HTERT RPE-1 (cell line): ENCODE measurements around the gene TMEM247.
"Not testable (repeated sequence)": the region's sequence is repeated elsewhere in the genome, so short reads cannot be mapped to it uniquely, and the experiment has no call there.

ENCODE experiments used
- in situ Hi-C: fragments of 300-500 bp; cut with MboI; formaldehyde crosslinking; loops from 4 replicates; pipeline ENCODE4 v1.14.3; 2020; ENCODE audit warnings: low sequenced_read_pairs

The TMEM247 gene

DNA sequence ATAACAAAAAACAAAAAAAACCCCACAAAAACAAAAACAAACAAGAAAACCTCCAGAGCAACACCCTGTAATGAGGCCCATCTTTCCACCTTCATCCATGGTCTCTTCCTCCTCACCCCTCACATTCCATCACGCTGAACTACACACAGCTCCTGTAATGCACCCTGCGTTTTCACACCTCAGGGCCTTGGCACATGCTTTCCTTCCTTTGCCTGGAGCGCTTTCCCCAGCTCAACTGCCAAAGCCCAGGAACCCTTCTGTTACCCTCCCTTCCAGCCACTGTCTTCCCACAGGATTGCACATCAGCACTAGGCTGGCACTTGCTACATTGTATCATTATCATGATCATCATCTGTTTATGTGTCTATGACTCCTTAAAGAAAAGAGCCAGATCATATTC, 29.4 kb downstream of the TMEM247 start:
- in situ Hi-C loops = no loop called here

DNA sequence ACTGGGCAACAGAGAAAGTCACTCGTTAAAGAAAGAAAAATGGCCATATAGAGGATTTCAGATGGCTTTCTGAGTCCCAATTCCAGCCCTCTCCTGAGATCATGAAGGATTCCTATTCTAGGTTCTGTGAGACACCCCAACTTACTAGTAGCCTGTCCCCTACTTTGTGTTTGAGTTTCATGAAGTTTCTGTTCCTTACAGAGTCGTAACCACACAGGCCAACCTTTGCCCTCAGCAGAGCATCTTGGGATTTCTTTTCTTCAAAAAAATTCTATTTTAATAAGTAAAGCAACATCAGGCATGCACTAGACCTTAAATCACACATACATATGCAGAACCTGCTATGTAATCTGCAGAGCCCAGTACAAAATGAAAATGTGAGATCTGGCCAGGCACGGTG, 30.4 kb downstream of the TMEM247 start:
- in situ Hi-C loops = no loop called here

DNA sequence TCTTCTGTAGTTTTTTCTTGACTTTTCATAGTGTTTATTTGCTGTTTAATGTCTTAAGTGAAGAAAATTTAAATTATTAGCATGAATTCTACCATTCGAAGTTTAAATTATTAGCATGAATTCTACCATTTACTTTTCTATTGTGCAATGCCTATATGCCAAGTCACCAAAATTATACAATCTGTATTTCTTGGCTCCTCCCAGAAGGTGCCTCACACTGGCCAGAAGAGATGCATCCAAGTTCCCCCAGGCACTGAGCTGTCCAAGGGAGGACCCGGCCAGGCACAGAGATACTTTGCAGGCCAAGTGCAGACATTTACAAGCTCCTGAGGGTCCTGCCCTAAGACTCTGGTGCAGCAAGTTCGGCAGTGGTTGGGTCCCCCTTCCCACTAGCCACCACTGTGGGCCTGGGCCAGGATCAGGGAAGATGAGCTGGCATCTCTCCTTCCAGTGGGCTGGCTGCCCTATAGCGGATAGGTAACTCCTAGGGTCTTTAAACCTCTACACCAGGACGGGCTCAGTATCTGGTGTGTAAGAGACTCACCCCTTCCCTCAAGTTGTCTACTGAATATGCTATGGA, 31.3 kb downstream of the TMEM247 start:
- in situ Hi-C loops = no loop called here

DNA sequence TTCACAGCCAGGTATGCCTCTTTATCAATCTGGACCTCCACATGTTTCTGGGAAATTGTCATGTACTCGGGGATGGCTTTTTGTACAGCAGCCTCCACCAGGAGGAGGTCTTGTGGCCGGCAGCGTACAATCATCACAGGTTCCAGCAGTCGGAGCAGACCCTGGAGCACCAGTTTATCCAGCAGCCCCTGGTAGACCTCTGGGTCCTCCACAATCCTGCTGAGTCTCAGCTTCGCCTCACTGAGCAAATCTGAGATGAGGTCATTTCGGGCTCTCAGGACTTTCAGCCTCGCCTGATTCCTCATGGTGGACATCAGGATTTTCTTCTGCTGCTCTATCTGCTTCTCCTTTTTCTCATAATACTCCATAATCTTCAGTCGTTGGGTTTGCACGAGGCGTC, 32.8 kb downstream of the TMEM247 start:
- in situ Hi-C loops = no loop called here

DNA sequence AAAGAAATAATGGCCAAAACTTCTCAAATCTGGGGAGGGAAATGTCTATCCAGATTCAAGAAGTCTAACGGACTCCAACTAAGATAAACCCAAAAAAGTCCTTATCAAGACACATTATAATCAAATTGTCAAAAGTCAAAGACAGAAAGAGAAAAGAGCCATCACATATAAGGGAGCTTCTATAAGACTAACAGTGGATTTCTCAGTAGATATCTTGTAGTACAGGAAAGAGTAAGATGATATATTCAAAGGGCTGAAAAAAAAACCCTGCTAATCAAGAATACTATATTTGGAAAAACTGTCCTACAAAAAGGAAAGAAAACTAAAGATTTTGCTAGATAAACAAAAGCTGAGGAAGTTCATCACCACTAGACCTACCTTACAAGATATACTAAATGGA, 35.4 kb downstream of the TMEM247 start:
- in situ Hi-C loops = no loop called here

DNA sequence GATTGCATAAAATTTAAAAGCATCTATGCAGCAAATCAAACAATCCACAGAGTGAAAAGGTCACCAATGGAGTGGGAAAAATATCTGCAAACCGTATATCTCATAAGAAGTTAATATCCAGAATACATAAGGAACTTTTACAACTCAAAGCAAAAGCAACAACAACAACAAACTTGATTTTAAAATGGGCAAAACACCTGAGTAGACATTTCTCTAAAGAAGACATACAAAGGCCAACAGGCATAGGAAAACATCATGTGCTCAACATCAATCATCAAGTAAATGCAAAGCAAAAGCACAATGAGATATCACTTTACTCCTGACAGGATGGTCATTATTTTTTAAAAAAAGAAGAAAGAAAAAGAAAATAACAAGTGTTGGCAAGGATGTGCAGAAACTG, 38.1 kb downstream of the TMEM247 start:
- in situ Hi-C loops = no loop called here

DNA sequence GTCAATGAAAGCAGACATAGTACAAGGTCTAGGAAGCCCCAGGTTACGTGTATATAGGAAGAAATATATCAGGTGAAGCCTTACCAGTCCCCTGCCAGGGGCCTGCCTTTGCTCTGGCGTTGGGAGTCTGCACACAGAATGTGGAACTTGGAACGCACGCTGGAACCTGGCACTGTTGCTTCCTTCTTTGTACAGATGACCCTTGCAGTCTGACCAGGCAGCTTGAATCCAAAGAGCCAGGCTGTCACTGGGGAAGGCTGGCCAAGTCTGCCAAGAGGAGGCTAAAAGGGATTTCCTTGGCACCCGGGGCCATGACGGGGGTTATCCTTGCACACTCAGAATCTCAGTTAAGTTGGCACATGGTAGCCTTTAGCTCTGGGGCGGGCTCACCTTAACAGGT, 39.5 kb downstream of the TMEM247 start:
- in situ Hi-C loops = no loop called here

DNA sequence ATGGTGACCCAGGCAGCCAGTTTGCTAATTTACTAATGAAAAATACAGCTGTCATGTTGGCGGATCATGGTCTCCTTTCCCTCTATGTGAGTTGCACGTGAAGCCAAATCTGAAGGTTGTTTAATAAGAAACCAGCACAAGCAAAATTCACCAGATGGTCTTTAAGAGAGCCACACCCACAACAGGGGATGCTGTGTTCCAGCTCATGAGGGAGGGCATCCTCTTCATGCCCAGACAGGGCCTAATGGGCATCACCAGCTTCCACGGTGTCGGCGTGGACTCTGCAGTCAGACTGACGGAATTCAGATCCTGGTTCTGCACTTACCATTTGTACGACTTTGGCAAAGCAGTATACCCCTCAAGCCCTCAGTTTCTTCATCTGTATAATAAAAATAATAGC, 39.9 kb downstream of the TMEM247 start:
- in situ Hi-C loops = no loop called here

DNA sequence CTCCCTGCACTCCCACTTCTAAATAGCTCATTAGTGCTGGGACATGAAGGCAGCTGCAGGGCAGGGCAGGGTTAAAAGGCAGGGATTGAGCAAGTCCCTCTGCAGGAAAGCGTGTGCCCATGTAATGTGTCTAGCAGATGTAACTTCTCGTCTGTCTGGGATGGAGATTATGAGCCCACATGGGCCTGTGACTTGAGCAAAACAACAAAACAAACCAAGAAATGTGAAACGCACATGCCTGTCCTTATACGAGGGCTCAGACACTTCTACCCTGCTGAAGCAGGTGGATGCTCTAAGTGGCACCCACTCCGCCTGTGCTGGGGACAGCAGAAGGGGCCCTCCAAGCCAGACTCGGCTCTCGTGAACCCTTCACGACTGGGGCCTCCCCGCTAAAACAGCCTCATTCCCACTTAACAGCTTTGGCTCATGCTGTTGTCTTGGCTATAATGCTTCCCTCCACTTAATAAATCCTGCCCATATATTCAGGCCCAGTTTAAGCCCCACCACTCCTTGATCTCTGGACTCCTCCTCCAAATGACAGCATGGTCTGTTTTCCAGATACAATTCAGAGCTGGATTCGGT, 40.9 kb downstream of the TMEM247 start:
- in situ Hi-C loops = no loop called here

DNA sequence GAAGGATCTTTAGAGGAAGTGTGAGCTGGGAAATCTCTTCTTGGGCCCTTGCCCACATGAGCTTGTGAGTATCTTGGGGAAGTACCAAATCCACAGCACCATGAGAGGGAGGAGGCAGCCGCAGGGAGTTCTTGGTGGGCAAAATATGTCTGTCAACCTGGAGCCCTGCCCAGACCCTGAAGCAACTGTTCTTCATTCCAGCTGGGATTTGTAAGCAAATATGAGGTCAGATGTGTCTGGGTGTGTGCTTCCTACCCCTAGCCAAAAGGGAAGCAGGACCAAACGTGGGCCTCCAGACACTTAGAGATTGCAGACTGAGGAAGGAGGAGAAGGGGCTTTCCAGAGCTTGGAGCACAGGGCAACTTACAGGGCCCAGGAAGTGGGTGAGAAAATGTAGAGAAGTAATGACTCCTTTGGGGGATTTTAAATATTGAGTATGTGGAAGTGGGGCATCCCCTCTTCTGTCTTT, 41.9 kb downstream of the TMEM247 start:
- in situ Hi-C loops = no loop called here

DNA sequence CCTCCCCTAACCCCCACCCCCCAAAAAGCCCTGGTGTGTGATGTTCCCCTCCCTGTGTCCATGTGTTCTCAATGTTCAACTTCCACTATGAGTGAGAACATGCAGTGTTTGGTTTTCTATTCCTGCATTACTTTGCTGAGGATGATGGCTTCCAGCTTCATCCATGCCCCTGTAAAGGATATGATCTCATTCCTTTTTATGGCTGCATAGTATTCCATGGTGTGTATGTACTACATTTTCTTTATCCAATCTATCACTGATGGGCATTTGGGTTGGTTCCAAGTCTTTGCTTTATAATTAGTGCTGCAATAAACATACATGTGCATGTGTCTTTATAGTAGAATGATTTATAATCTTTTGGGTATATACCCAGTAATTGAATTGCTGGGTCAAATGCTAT, 43.0 kb downstream of the TMEM247 start:
- in situ Hi-C loops = not testable (repeated sequence)

DNA sequence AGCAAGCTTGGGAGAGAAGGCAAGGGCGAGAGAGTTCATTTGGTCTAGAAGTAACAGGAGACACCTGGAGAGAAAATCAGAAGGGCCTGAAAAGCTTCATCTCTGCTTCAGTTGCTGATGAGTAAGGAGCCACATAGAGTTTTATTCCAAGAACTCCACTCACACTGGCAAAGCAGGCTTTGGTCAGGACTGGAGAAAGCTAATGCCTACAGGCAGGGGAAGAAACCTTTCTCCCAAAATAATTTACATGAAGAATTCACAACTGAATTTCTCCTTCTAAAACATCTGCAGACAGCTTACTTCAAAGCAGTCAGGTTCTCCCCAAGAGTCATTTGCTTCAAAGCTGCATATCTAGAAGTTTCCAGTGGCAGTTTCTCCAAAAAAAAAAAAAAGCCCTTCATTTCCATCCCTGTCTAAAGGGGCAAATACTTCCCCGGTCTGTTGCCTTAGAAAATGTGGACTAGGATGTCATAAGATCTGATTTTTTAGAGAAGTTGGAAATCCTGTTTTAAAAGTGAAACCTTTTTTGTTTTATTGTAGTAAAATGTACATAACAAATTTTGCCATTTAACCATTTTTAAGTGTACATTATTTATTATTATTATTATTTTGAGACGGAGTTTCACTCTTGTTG, 46.3 kb downstream of the TMEM247 start:
- in situ Hi-C loops = no loop called here

DNA sequence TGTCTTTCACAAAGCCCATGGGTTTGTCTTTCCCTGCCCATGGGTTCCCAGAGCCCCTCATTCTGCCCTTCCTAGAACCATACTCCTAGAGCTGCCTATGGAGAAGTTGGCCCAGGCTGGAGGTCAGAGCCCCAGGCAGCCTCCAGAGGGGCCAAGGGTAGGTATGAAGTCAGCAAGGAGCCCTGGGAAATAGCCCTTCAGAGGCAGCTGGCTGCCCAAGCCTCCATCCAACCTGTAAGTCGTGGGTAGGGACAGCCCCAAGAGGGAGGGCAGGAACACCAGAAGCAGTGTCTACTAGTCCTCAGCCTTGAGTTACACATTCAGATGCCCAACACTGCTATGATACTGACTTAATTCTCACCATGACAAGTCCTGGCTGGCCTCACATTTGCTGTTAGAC, 49.5 kb downstream of the TMEM247 start:
- in situ Hi-C loops = no loop called here

DNA sequence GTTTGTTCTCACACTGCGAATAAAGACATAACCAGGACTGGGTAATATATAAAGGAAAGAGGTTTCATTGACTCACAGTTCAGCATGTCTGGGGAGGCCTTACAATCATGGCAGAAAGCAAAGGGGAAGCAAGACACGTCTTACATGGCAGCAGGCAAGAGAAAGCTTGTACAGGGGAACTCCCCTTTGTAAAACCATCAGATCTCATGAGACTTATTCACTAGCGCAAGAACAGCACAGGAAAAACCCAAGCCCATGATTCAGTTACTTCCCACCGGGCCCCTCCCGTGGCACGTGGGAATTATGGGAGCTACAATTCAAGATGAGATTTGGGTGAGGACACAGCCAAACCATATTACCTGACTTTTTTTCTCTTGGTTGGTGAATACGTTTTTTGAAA, 51.3 kb downstream of the TMEM247 start:
- in situ Hi-C loops = no loop called here

DNA sequence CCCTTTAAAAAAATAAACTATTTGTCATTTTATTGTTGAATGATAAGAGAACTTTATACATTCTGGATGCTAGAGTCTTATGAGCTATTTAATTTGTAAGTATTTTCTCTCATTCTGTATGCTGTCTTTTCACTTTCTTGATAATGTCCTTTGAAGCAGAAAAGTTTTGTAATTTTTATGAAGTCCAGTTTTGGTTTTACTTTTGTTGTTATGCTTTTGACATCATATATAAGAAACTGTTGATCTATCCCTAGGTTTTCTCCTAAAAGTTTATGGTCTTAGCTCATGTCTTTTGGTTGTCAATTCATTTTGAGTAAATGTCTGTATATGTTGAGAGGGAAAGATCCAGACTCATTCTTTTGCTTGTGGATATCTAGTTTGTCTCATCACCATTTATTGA, 52.5 kb downstream of the TMEM247 start:
- in situ Hi-C loops = no loop called here
